Esophagus muscularis mucosa (tissue), 3 donors: Measurements from ENCODE around the gene LYPD6B.

Experiments used
- EP300 ChIP-seq: sonication (generic); formaldehyde crosslinking; IDR thresholded peaks from one replicate; pipeline ENCODE4 v1.6.1; 2017; ENCODE audit warnings: antibody characterized with exemption
- TF ChIP-seq, protein P1 (sequence below), 3 experiments: fragments of 200-600 bp in 2 of 3; fragments of 450-650 bp in 1 of 3; sonication (generic) in 2 of 3; IDR thresholded peaks; one replicate each; pipeline ENCODE4 v1.5.1; 2017 to 2019; ENCODE audit warnings: antibody characterized with exemption in 3 of 3, mild to moderate bottlenecking in 2 of 3, moderate library complexity in 1 of 3

- TF ChIP-seq, protein P1, sequence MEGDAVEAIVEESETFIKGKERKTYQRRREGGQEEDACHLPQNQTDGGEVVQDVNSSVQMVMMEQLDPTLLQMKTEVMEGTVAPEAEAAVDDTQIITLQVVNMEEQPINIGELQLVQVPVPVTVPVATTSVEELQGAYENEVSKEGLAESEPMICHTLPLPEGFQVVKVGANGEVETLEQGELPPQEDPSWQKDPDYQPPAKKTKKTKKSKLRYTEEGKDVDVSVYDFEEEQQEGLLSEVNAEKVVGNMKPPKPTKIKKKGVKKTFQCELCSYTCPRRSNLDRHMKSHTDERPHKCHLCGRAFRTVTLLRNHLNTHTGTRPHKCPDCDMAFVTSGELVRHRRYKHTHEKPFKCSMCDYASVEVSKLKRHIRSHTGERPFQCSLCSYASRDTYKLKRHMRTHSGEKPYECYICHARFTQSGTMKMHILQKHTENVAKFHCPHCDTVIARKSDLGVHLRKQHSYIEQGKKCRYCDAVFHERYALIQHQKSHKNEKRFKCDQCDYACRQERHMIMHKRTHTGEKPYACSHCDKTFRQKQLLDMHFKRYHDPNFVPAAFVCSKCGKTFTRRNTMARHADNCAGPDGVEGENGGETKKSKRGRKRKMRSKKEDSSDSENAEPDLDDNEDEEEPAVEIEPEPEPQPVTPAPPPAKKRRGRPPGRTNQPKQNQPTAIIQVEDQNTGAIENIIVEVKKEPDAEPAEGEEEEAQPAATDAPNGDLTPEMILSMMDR (IDR thresholded peaks at IDR 0.05): no peak
- no peak for TF ChIP-seq EP300
Measured at GRCh38 chr2:149170156-149170555, 131.7 kb downstream of the LYPD6B start.
